ENCODE measurements around the gene STAT6.
A peak's percentile ranks its signal among the peaks of the same experiment; 100 is the strongest.

The STAT6 gene

GRCh38 chr12:57087691-57088353 lies 23.3 kb downstream of the STAT6 start:
- Histone ChIP-seq H3K36me3 (ENCODE audit: control insufficient read depth, insufficient read depth, low read length) (no peaks in the 10 kb centered on the region), H3K79me2 (peaks cover 15% of the 10 kb centered on the region), H3K27ac (peak overlapping the region; percentile 99), H3K4me1 (peaks cover 31% of the 10 kb centered on the region), H3K9ac (peak overlapping the region; percentile 24), H2AFZ (peak overlapping the region; percentile 85), H3K9me3 (ENCODE audit: control insufficient read depth, low read length) (no peaks in the 10 kb centered on the region), H3K4me3 (ENCODE audit: low read depth, low read length) (peak overlapping the region; percentile 83), H3K4me2 (ENCODE audit: low read length) (peak overlapping the region; percentile 64), H3K27me3 (ENCODE audit: control insufficient read depth, insufficient read depth, low read length) (no peaks in the 10 kb centered on the region)
- no peak for TF ChIP-seq CTCF (IDR thresholded peaks at IDR 0.05)

GRCh38 chr12:57087010-57087690 lies 24.0 kb downstream of the STAT6 start:
- peak overlapping the region; percentile 99 for H3K27ac ChIP-seq
- peak overlapping the region; percentile 85 for H3K9ac ChIP-seq
- H3K79me2 ChIP-seq: peaks cover 12% of the 10 kb centered on the region
- H3K36me3 ChIP-seq (ENCODE audit: control insufficient read depth, insufficient read depth, low read length): no peaks in the 10 kb centered on the region
- no peaks in the 10 kb centered on the region for H3K27me3 ChIP-seq (ENCODE audit: control insufficient read depth, insufficient read depth, low read length)
- no peak for TF ChIP-seq CTCF (IDR thresholded peaks at IDR 0.05)
- peak overlapping the region; percentile 83 for H3K4me3 ChIP-seq (ENCODE audit: low read depth, low read length)
- no peaks in the 10 kb centered on the region for H3K9me3 ChIP-seq (ENCODE audit: control insufficient read depth, low read length)
- H2AFZ ChIP-seq: peak overlapping the region; percentile 85
- H3K4me2 ChIP-seq (ENCODE audit: low read length): peak overlapping the region; percentile 92
- H3K4me1 ChIP-seq: peaks cover 29% of the 10 kb centered on the region

GRCh38 chr12:57086493-57087009 lies 24.6 kb downstream of the STAT6 start:
- H3K9me3 ChIP-seq (ENCODE audit: control insufficient read depth, low read length): no peaks in the 10 kb centered on the region
- H3K4me2 ChIP-seq (ENCODE audit: low read length): peak overlapping the region; percentile 92

GRCh38 chr12:57085999-57086492 lies 25.1 kb downstream of the STAT6 start:
- Histone ChIP-seq H3K4me1 (peaks cover 23% of the 10 kb centered on the region), H3K27ac (peak overlapping the region; percentile 99), H3K79me2 (peaks cover 6% of the 10 kb centered on the region), H3K4me3 (ENCODE audit: low read depth, low read length) (peak overlapping the region; percentile 83), H3K4me2 (ENCODE audit: low read length) (peak overlapping the region; percentile 62), H3K36me3 (ENCODE audit: control insufficient read depth, insufficient read depth, low read length) (no peaks in the 10 kb centered on the region), H3K9me3 (ENCODE audit: control insufficient read depth, low read length) (no peaks in the 10 kb centered on the region), H2AFZ (peak overlapping the region; percentile 85), H3K27me3 (ENCODE audit: control insufficient read depth, insufficient read depth, low read length) (no peaks in the 10 kb centered on the region), H3K9ac (no peak overlapping the region)
- no peak for TF ChIP-seq CTCF (IDR thresholded peaks at IDR 0.05)

More at GRCh38 chr12:57086493-57087009, 24.6 kb downstream of the STAT6 start:
- peaks cover 28% of the 10 kb centered on the region for H3K4me1 ChIP-seq
- no peaks in the 10 kb centered on the region for H3K27me3 ChIP-seq (ENCODE audit: control insufficient read depth, insufficient read depth, low read length)
- peak overlapping the region; percentile 85 for H3K9ac ChIP-seq
- TF ChIP-seq CTCF (IDR thresholded peaks at IDR 0.05): peak; percentile 57
- H3K27ac ChIP-seq: peak overlapping the region; percentile 99
- peak overlapping the region; percentile 83 for H3K4me3 ChIP-seq (ENCODE audit: low read depth, low read length)
- H3K36me3 ChIP-seq (ENCODE audit: control insufficient read depth, insufficient read depth, low read length): no peaks in the 10 kb centered on the region
- peaks cover 11% of the 10 kb centered on the region for H3K79me2 ChIP-seq
- H2AFZ ChIP-seq: peak overlapping the region; percentile 85
